Non-pigmented ciliary epithelial cell (primary cell): ENCODE measurements around the gene KATNAL1.
A peak's percentile ranks its signal among the peaks of the same experiment; 100 is the strongest.
"Not testable (repeated sequence)": the region's sequence is repeated elsewhere in the genome, so short reads cannot be mapped to it uniquely, and the experiment has no call there.

Experiments used
- DNase-seq: peaks from one replicate; pipeline ENCODE4 v3.0.0-alpha.2; 2010; ENCODE audit warnings: low read depth

The KATNAL1 gene

GRCh38 chr13:30211745-30212144 is 95.6 kb downstream of the KATNAL1 start:
- no peak for DNase-seq

- DNase-seq: no peak
Measured at GRCh38 chr13:30204564-30204963, 102.8 kb downstream of the KATNAL1 start.

GRCh38 chr13:30196025-30196424 is 111.3 kb downstream of the KATNAL1 start:
- DNase-seq: peak; percentile 19

- DNase-seq: no peak
Measured at GRCh38 chr13:30194906-30195305, 112.4 kb downstream of the KATNAL1 start.

GRCh38 chr13:30193279-30194234 is 113.8 kb downstream of the KATNAL1 start:
- DNase-seq: no peak

- DNase-seq: no peak
Measured at GRCh38 chr13:30192320-30193093, 114.8 kb downstream of the KATNAL1 start.

- DNase-seq: peak; percentile 4
Measured at GRCh38 chr13:30191491-30192100, 115.8 kb downstream of the KATNAL1 start.

GRCh38 chr13:30186634-30187415 is 120.5 kb downstream of the KATNAL1 start:
- DNase-seq: no peak

GRCh38 chr13:30181888-30182651 is 125.3 kb downstream of the KATNAL1 start:
- no peak for DNase-seq

GRCh38 chr13:30179597-30180276 is 127.6 kb downstream of the KATNAL1 start:
- no peak for DNase-seq

GRCh38 chr13:30178976-30179375 is 128.4 kb downstream of the KATNAL1 start:
- no peak for DNase-seq

- DNase-seq: no peak
Measured at GRCh38 chr13:30175166-30175565, 132.2 kb downstream of the KATNAL1 start.

- DNase-seq: not testable (repeated sequence)
Measured at GRCh38 chr13:30174250-30174649, 133.1 kb downstream of the KATNAL1 start.

GRCh38 chr13:30173303-30173610 is 134.1 kb downstream of the KATNAL1 start:
- DNase-seq: no peak

GRCh38 chr13:30172593-30173302 is 134.6 kb downstream of the KATNAL1 start:
- DNase-seq: no peak

- DNase-seq: no peak
Measured at GRCh38 chr13:30170569-30170968, 136.8 kb downstream of the KATNAL1 start.

- DNase-seq: no peak
Measured at GRCh38 chr13:30169442-30169841, 137.9 kb downstream of the KATNAL1 start.

GRCh38 chr13:30165796-30166195 is 141.6 kb downstream of the KATNAL1 start:
- no peak for DNase-seq

- DNase-seq: no peak
Measured at GRCh38 chr13:30165071-30165470, 142.3 kb downstream of the KATNAL1 start.

- DNase-seq: no peak
Measured at GRCh38 chr13:30164146-30164545, 143.2 kb downstream of the KATNAL1 start.
